Immature natural killer cell (primary cell): ENCODE results near the gene ZNF148. TPM values are rescaled to one million over a fixed set of nuclear protein-coding genes. Genes with fewer than 3 reads are reported as not detected.

Experiments
- DNase-seq, 3 donors: peaks; one replicate each; pipeline ENCODE4 v3.0.0; 2022; ENCODE audit warnings: mixed read lengths in 1 of 3
- H3K27ac Mint-ChIP-seq, 6 donors: one replicate each; pipeline ENCODE4 v1.8.0; 2020; ENCODE audit warnings: mixed read lengths in 6 of 6, mild to moderate bottlenecking in 5 of 6, inconsistent platforms in 4 of 6, moderate library complexity in 3 of 6
- H3K27me3 Mint-ChIP-seq, 3 donors: one replicate each; pipeline ENCODE4 v1.8.0; 2020 to 2021; ENCODE audit warnings: low read depth in 3 of 3, mild to moderate bottlenecking in 3 of 3, mixed read lengths in 3 of 3, moderate library complexity in 3 of 3, inconsistent platforms in 1 of 3
- H3K36me3 Mint-ChIP-seq, 3 donors: one replicate each; pipeline ENCODE4 v1.8.0; 2020; ENCODE audit warnings: mixed read lengths in 3 of 3, inconsistent platforms in 2 of 3, mild to moderate bottlenecking in 2 of 3
- H3K4me1 Mint-ChIP-seq, 2 donors: one replicate each; pipeline ENCODE4 v1.8.0; 2020; ENCODE audit warnings: inconsistent platforms in 2 of 2, mild to moderate bottlenecking in 2 of 2, mixed read lengths in 2 of 2, moderate library complexity in 1 of 2
- H3K4me3 Mint-ChIP-seq, 5 donors: one replicate each; pipeline ENCODE4 v1.8.0; 2020; ENCODE audit warnings: mild to moderate bottlenecking in 5 of 5, mixed read lengths in 5 of 5, inconsistent platforms in 3 of 5, moderate library complexity in 3 of 5
- H3K9me3 Mint-ChIP-seq, 6 donors: one replicate each; pipeline ENCODE4 v1.8.0; 2020; ENCODE audit warnings: mild to moderate bottlenecking in 6 of 6, mixed read lengths in 6 of 6, inconsistent platforms in 4 of 6, moderate library complexity in 3 of 6
- polyA plus RNA-seq, 3 donors: library from polyadenylated mRNA; unstranded; fragments of 300-500 nt; fragmentation: Illumina TruSeq; gene quantifications; one replicate each; pipeline ENCODE4 v1.2.3, GENCODE V29; 2021

The ZNF148 gene
- polyA plus RNA-seq, 3 donors from 2014 or later: 53.6 to 81.9 (median 74.3) TPM

DNA sequence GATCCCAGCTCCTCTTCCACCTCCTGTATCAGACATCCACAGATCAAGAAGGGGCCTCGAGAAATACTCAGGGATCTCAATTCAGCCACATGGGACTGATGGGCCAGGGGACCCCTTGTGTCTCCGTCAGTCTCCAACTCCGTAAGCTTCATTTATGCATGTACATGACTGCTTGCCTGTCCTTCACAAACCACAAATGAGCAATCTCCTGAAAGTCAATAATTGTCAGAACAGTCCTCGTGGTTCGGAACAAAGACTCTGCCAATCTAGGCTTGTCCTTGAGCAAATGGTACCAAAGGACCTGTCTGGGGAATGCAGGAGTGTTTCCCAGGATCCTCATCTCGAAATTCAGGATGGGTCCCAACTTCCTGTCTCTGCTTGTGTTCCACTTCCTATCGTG is 183.4 kb downstream of the ZNF148 start:
- DNase-seq: no peak
- no peaks in the 10 kb centered on the region for H3K9me3 Mint-ChIP-seq
- no peaks in the 10 kb centered on the region for H3K36me3 Mint-ChIP-seq
- H3K4me3 Mint-ChIP-seq: no peak overlapping the region
- peaks cover 5 to 6% of the 10 kb centered on the region in 2 donors for H3K4me1 Mint-ChIP-seq
- H3K27me3 Mint-ChIP-seq: peaks cover 0 to 3% (median 1%) of the 10 kb centered on the region in 3 donors
- no peak overlapping the region for H3K27ac Mint-ChIP-seq

DNA sequence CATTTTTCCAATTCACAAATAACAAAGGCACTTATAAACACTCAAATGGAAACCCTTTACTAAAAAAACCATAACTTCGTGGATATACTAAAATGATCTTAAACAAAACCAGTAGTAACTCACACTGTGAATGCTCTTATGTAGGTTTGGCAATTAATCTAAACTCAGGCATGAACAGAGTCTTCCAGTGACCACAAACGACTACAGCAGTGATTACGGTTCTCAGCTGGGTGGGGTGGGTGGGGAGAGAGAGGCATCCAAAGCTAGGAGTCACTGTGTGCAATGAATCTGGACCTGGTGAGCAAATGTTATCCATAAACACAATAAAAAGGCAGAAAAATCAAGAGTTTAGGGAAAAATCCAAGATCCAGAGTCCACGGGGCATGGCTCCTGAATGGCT is 183.9 kb downstream of the ZNF148 start:
- DNase-seq: no peak
- no peaks in the 10 kb centered on the region for H3K9me3 Mint-ChIP-seq
- peaks cover 5 to 6% of the 10 kb centered on the region in 2 donors for H3K4me1 Mint-ChIP-seq
- H3K27me3 Mint-ChIP-seq: peaks cover 0 to 3% (median 1%) of the 10 kb centered on the region in 3 donors
- H3K27ac Mint-ChIP-seq: no peak overlapping the region
- H3K4me3 Mint-ChIP-seq: no peak overlapping the region
- H3K36me3 Mint-ChIP-seq: no peaks in the 10 kb centered on the region

DNA sequence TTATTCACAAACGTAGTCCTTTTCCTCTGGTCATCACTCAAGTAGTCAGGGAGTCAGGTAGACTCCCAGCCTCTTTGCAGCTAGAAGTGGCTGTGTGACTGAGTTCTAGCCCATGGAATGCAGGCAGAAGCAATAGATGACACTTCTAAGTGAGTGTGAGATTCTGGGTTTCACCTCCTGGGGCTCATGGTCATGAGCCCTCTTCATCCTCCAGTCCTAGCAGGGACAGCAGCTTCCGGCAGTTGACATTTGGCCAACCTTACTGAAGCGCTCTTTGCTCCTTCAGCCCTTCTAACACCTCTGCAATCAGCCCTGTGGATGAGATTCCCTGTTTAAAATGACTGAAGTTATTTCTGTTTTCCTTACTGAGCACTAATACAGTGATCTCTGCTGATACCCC is 184.3 kb downstream of the ZNF148 start:
- Mint-ChIP-seq H3K9me3 (no peaks in the 10 kb centered on the region), H3K27ac (no peak overlapping the region), H3K4me3 (no peak overlapping the region), H3K36me3 (no peaks in the 10 kb centered on the region), H3K27me3 (peaks cover 0 to 3% (median 1%) of the 10 kb centered on the region in 3 donors), H3K4me1 (peaks cover 5 to 6% of the 10 kb centered on the region in 2 donors)
- DNase-seq: no peak

DNA sequence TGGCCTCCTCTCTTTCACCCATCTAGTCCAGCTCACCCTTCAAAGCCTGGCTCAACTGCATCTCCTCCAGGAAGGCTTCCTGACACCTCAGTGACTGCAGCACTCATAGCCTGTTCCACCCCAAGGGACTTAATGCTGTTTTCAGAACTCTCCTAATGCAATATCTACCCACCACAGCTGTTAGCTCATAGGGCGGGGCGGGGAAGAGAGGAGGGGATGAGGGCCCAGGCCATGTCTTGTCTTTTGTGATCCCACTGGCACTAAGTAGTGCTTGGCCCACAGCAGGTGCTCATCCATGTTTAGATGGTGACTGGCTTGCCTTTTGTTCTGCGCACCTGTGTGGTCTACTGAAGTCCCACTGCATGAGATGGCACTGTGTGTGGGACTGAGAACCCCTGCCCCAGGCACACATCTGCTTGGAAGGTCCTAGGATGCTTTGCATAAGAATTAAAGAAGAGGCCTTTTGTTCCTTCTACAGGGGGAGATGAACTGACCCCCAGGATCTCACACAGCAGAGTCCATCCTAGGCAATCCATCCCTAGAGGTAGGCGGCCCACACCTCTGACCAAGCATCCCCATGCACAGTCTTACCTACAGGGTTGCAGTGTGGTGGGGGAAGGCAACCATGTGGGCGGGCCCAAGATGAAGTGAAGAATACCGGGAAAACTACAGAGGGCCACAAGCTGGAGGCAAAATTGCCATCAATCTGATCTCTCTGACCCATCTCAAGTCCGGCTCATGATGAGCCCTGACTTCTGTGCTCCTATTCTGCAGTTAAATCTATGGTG is 185.6 kb downstream of the ZNF148 start:
- Mint-ChIP-seq H3K4me1 (no peaks in the 10 kb centered on the region), H3K27me3 (peaks cover 0 to 3% (median 1%) of the 10 kb centered on the region in 3 donors), H3K27ac (no peak overlapping the region), H3K36me3 (no peaks in the 10 kb centered on the region), H3K9me3 (no peaks in the 10 kb centered on the region), H3K4me3 (no peak overlapping the region)
- no peak for DNase-seq

DNA sequence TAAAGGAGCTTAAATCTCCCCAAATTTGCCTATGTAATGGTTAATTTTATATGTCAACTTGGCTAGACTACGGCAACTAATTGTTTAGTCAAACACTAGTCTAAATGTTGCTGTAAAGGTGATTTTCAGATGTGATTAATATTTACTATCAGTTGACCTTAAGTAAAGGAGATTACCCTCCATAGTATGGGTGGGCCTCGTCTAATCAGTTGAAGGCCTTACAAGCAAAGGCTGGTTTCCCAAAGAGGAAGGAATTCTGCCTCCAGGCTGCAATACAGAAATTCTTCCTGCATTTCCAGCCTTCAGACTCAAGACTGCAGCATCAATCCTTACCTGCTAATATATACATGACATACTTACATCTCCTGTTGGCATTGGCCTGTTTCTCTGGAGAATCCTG is 186.2 kb downstream of the ZNF148 start:
- H3K9me3 Mint-ChIP-seq: no peaks in the 10 kb centered on the region
- peaks cover 0 to 3% (median 1%) of the 10 kb centered on the region in 3 donors for H3K27me3 Mint-ChIP-seq

DNA sequence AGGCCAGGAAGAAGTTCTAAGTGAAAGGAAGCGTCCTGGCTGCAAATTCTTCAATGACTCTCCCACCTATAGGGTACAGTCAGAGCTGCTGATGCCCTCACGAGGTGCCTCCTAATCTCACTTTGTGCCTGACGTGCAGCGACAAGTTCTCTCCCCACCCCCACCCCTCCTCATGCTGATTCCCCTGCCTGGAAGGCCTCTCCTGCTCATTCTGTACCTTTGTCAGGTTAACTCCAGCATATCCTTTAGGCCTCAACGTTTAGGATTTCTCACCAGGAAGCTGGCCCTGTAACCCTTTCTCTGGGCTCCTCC is 187.6 kb downstream of the ZNF148 start:
- Mint-ChIP-seq H3K36me3 (no peaks in the 10 kb centered on the region), H3K9me3 (no peaks in the 10 kb centered on the region), H3K4me3 (no peak overlapping the region)

More for the DNA sequence above, 186.2 kb downstream of the ZNF148 start:
- Mint-ChIP-seq H3K4me1 (no peaks in the 10 kb centered on the region), H3K4me3 (no peak overlapping the region), H3K27ac (no peak overlapping the region), H3K36me3 (no peaks in the 10 kb centered on the region)
- DNase-seq: no peak

DNA sequence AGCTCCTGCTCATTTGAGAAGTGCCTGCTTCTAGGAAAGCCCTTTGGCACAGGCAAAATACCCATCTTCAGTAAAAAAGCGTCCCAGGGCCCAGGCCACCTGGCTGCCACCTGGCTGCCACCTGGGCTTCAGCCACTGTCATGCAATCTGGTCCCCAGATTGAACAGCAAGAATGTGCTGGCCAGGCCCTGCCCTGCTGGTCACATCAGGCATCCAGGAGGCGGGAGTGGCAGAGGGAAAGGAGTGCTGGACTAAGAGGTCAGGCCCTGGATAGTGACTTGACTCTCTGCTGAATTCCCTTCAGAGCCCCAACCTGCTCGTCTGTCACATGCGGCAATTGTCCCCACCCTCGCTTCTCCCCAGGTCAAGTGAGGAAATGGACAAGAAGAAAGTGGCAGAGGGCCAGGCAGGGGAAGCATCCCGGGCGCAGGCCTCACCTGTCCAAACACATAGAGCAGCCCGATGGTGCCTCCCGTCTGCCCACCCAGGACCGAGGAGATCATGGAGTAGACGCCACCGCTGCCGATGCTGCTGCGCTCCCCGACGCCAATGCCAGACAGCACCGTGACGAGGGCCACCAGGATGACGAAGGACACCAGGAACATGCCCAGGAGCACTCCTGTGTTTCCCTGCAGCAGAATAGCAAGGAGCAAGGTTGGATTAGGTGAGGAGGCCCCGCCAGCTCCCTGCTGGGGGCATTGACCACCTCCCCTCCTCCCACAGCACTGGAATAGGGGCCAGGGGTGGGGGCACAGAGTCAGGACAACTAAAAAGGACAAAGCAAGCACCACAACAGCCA is 188.1 kb downstream of the ZNF148 start:
- H3K27ac Mint-ChIP-seq: no peak overlapping the region

More for the DNA sequence above, 187.6 kb downstream of the ZNF148 start:
- Mint-ChIP-seq H3K27ac (no peak overlapping the region), H3K27me3 (peaks cover 0 to 3% (median 1%) of the 10 kb centered on the region in 3 donors), H3K4me1 (no peaks in the 10 kb centered on the region)
- no peak for DNase-seq

DNA sequence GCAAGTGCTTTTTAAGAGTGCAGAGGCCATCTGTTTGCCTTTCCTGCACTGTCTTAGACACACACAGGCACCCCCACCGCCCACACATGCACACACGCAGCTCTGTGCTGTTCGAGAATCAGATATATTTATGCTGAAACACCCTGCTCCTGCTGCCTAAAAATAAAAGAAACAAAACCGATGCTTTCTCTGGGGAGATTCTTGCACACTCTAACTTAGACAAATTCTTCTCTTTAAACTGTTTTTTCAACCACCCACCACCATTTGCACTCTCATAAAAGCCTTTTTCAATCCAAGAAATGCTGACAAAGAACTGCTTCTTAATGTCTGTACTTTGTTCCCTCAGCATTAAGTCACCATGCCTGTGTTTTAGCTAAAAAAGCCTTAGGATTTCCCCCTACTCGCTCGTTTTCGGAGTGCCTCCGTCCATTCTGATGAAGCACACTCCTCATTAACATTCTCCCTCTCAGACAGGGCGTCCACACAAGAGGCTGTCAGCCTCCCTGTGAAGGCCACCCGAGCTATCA is 188.8 kb downstream of the ZNF148 start:
- Mint-ChIP-seq H3K4me3 (no peak overlapping the region), H3K36me3 (no peaks in the 10 kb centered on the region)

More for the DNA sequence above, 188.1 kb downstream of the ZNF148 start:
- H3K27me3 Mint-ChIP-seq: peaks cover 0 to 1% (median under 1%) of the 10 kb centered on the region in 3 donors
- no peak for DNase-seq
- no peaks in the 10 kb centered on the region for H3K36me3 Mint-ChIP-seq
- H3K9me3 Mint-ChIP-seq: no peaks in the 10 kb centered on the region
- H3K4me1 Mint-ChIP-seq: no peaks in the 10 kb centered on the region
- no peak overlapping the region for H3K4me3 Mint-ChIP-seq

DNA sequence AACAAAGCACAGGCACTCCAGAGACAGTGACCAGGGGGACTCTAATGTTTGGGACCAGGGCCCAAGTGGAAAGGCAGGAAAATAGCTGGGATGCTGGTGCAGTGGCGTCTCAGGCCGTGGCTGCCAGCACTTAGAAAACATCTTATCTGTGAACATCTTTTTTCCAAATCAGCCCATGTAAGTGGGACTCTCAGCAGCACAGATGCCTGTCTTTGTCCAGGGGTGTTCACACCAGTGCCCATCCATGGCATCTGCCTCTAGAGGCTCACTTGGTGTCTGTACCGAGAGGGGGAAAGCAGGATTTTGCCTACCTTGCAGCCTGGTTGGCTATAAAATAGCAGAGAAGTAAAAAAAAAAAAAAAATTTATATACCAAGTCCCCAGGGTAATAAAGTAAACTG is 189.3 kb downstream of the ZNF148 start:
- no peak for DNase-seq
- H3K4me1 Mint-ChIP-seq: no peaks in the 10 kb centered on the region
- H3K36me3 Mint-ChIP-seq: no peaks in the 10 kb centered on the region
- no peaks in the 10 kb centered on the region for H3K9me3 Mint-ChIP-seq
- H3K4me3 Mint-ChIP-seq: no peak overlapping the region
- H3K27ac Mint-ChIP-seq: no peak overlapping the region
- H3K27me3 Mint-ChIP-seq: peaks cover 0 to 1% (median 0%) of the 10 kb centered on the region in 3 donors

More for the DNA sequence above, 188.8 kb downstream of the ZNF148 start:
- DNase-seq: no peak
- H3K4me1 Mint-ChIP-seq: no peaks in the 10 kb centered on the region
- no peaks in the 10 kb centered on the region for H3K9me3 Mint-ChIP-seq
- no peak overlapping the region for H3K27ac Mint-ChIP-seq
- peaks cover 0 to 1% (median 0%) of the 10 kb centered on the region in 3 donors for H3K27me3 Mint-ChIP-seq

DNA sequence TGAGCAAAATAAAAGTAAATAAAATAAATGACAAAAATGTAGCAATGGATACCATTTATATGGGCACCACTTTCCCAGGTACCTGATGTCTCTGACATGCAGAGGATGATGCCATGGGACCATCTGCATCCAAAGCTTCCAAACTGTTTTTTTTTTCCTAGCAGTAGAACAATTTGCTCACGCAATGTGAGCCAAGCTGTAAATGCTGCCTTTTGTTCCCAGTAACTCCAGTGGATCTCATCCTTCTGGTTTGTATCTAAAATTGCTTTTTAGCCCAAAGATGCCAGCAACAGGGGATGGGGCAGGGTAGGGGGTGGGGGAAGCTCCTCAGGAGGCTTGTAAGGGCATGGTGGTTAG is 195.3 kb downstream of the ZNF148 start:
- Mint-ChIP-seq H3K9me3 (peaks cover 0 to 2% (median 0%) of the 10 kb centered on the region in 6 donors), H3K27me3 (no peaks in the 10 kb centered on the region), H3K4me1 (no peaks in the 10 kb centered on the region), H3K36me3 (no peaks in the 10 kb centered on the region), H3K27ac (no peak overlapping the region), H3K4me3 (no peak overlapping the region)
- no peak for DNase-seq

DNA sequence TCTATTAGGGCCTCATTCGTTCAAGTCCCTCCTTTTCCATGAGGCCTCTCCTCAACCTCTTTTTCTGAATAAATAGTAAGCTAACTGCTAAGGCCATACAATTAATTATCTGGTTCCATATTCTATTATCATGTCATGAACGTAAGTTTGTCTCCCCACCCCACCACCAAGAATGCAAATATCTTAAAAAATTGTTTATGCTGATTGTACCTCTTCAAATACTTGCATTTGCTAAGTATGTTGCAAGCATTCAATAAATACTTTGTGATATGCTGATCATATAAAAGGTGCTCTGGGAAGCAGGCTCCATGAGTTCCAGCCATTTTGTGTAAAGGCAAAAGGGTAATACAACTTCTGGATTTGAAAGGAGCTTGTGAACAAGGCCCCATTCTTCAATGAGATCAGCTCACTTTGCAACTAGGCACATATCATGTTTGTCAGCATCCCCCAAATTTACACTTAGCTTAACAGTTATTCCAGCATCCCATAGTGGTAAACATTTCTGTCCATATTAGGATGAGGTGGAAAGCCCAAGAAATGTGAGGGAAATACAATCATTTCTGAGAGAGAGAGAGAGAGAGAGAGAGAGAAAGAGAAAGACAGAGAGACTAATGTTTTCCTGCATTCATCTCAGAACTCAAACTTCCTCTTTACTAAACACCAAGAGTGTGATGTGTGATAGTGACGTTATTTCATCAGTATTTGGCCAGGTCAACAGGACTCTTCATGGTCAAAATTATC is 195.8 kb downstream of the ZNF148 start:
- Mint-ChIP-seq H3K27me3 (no peaks in the 10 kb centered on the region), H3K4me1 (no peaks in the 10 kb centered on the region), H3K27ac (no peak overlapping the region), H3K9me3 (peaks cover 0 to 2% (median 0%) of the 10 kb centered on the region in 6 donors), H3K36me3 (no peaks in the 10 kb centered on the region), H3K4me3 (no peak overlapping the region)
- DNase-seq: no peak

DNA sequence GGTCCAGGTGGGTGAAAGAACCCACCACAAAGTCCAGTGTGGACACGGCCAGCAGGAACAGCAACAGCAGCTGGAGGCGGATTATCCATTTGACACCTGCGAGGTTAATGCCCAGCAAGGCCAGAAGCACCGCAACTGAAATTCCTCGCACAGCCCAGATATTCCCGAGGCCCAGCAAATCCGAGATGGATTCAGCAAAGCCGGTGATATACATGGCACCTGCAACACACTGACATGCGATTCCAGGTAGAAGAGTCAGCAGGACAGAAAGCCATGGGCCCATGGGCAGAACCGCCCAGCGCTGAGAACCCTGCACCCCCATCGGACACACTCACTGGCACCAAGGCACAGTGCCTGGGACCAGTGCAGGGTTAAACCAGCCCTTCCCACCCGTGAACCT is 197.4 kb downstream of the ZNF148 start:
- Mint-ChIP-seq H3K36me3 (peaks cover 0 to 11% (median 0%) of the 10 kb centered on the region in 3 donors), H3K4me1 (no peaks in the 10 kb centered on the region), H3K9me3 (peaks cover 0 to 14% (median 3%) of the 10 kb centered on the region in 6 donors), H3K27ac (peak overlapping the region in 1 of 6 donors; percentile 34), H3K27me3 (peaks cover 0 to 2% (median 0%) of the 10 kb centered on the region in 3 donors), H3K4me3 (no peak overlapping the region)
- DNase-seq: no peak
